Mucosa of gallbladder (tissue), 1 donor: ENCODE measurements around the gene BHLHE40. TPM values are rescaled to one million over a fixed set of nuclear protein-coding genes. Genes with fewer than 3 reads are reported as not detected.
A peak's percentile ranks its signal among the peaks of the same experiment; 100 is the strongest.

Source experiments
- DNase-seq: peaks from one replicate; pipeline ENCODE4 v3.0.0-alpha.2; 2020; ENCODE audit warnings: low spot score
- total RNA-seq: library from RNA; stranded (reverse); gene quantifications from one replicate; pipeline ENCODE4 v1.2.1, GENCODE V29; 2021
- donor health status: DM: no; HTN: no; CAD: no.

The BHLHE40 gene
- total RNA-seq, 1 donor from 2014 or later, result 56.5 TPM

GRCh38 chr3:4983739-4984510, 4.7 kb downstream of the BHLHE40 start:
- DNase-seq, result no peak

GRCh38 chr3:4984511-4984864, 5.3 kb downstream of the BHLHE40 start:
- DNase-seq, result no peak

DNA sequence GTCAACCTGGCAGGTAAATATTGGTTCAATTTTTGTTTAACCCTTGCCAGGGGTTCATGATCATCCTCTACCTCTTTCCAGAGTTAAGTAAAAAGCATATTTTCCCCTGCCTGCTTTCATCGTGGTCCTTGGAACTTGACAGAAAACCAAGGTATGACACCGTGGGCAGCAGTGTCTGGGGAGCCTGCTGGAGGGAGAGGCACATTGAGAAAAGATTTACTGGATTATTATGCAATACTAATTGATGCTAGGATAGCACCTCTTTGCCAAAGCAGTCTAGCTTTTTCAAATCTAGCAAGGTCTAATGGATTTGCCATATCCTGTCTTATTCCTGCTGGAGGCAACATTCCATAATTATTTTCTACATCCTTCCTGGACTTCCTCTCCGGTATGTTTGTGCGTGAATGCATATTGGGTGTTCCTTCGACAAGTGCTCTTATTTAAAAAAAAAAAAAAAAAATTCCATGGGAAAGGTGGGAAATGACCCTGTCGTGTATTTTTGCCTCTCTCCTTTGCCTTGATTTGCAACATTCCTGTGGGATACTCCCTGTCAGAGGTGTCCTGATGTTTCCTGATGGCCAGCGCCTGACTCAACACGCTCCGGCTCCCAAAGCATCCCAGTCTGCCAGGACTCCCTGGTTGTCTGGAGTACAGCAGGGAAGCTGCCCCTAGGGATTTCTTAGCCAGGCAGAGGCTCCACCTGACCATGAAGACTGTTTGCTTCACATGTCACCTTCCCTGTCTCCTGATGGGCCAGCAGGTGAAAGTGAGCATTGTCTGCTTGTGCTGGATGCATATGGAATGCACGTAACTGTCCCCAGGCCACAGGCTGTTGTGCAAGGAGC, 6.3 kb downstream of the BHLHE40 start:
- DNase-seq, result no peak

DNA sequence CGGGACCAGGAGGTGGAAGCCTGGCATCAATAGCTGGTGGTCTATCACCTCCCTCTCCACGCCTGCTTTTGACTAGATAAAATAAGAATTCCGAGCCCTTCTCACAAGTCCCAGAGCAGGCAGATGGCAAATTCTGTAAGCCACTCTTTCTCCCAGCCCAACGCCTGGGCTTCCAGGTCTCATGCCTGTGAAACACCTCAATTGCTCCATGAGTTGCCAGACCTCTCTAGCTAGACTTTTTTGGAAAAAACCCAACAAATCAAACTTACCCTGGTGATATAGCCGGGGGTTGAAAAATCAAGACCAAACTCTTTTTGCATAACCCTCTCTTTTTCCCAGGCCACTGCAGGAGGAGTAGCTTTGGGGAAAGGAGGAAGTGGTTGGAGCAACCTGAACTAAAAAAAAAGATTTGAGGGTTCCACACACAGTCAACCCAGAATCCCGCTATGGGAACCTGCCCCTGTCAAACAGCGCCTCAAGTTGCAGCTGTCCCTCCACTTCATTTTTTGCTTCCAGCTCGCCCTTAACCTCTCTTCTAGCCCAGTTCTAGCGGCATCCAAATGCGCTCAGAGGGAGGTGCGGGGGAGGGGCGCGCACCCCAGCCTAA, 7.0 kb downstream of the BHLHE40 start:
- DNase-seq, result no peak

DNA sequence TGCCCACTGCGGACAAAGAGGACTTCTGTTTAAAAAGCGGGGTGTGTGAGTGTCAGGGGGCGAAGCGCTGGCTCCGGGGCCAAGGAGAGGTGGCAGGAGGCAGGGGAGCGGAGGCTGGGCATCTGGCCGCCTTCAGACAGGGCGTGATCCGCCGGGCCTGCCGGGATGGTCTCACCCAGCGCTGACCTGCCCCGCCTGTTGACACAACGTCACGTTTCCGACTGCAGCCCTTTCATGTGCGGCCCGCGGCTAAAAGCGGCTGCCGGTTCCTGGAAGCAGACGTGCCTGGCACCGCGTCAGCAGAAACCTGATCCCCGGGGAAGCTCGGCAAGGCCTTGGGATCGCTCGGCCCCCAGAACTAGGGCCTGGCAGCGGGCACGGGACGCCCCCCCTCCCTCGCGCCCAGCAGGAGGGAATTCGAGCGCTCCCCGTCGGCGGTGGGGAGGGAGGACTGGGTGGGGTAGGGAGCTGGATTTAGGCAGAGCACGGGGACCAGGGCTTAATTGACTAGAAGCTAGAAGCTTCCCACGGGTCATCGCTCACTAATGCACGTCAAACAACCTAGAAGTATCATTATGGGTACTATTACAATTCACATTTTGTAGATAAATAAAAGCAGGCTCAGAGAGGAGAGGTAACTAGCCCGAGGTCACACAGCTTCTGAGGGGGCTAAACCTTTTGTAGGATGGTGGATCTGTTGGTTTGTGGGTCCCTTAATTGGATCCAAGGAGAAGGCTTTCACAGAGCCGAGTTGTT, 7.7 kb downstream of the BHLHE40 start:
- peak; percentile 95 for DNase-seq

DNA sequence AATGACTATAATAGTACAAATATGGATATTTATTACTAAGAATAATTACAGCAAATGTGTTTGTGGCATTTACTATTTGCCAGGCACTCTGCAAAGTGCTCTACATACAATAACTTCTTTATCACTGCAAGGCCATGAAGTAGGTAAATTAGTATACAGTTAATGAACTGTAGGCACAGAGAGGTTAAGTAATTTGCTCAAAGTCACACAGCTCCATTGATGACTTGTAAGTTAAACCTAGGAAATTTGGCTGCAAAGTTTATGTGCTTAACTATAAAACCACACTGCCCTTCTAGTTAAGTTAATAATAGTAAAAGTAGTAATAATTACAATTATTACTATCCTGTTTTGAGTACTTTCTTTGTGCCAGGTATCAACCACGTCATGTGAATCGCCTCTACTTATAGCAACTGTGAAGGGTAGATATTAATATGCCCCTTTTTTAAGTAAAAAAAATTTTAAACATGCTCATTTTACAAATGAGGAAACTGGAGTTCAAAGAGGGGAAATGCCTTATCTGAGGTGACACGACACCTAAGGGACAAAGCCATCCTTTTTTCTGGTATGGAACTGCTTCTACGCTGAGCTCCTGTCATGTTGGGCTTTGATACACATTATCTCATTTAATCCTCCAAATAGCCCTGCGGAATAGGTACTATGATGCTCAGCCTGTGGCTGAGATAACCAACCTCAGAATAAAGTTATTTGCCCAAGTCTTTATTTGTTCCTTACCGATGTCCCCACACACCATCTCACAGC, 8.5 kb downstream of the BHLHE40 start:
- no peak for DNase-seq

DNA sequence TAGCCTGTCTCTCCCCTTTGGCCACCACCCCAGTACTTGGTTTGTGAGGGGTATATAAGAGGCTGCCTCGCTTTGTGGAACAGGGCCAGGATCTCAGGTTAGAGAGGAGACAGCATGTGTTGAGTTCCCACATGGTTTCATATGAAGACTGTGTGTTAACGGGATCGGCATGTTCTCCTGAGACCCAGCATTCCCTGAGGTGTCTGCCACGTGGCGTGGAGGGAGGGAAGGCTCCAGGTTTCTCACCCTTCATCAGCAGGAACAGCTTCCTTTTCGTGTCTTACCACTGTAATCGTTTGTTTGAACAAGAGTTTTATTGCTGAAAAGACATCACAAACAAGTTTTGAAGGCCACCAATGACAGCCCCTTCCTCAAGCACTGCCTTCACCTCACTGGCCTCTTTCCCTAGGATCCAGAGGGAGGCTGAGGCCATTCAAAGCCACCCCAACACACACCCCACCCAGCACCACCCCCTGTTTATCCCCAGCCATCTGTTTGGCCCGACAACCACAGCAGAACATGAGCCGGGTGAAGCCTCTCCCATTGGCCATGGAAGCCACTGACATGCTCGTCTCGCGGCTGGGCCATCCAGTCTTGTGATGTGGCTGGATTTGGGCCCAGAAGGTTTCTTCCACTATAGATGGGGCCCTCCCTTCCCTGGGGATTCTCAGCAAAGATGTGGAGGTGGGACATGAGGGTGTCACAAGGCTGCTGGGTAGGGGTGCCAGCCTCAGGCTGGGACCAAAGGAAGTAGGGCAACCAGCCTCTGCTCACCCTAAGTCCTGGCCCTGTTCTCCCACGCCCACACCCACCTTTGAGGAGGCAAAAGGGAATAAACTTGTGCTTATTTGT, 10.0 kb downstream of the BHLHE40 start:
- DNase-seq, result no peak

DNA sequence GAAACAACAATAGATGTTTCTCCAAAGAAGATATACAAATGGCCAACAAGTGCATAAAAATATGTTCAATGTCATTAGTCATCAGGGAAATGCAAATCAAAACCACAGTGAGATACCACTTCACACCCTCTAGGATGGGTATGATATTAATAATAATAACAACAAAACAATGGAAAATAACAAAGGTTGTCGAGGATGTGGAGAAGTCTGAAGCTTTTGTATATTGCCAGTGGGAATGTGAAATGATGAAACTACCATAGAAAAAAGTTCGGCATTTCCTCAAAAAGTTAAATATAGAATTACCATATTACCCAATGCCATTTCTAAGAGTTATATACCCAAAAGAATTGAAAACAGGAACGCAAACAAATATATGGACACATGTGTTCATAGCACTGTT, 10.8 kb downstream of the BHLHE40 start:
- no peak for DNase-seq

- no peak for DNase-seq
Measured at GRCh38 chr3:4992118-4992517, 12.9 kb downstream of the BHLHE40 start.

DNA sequence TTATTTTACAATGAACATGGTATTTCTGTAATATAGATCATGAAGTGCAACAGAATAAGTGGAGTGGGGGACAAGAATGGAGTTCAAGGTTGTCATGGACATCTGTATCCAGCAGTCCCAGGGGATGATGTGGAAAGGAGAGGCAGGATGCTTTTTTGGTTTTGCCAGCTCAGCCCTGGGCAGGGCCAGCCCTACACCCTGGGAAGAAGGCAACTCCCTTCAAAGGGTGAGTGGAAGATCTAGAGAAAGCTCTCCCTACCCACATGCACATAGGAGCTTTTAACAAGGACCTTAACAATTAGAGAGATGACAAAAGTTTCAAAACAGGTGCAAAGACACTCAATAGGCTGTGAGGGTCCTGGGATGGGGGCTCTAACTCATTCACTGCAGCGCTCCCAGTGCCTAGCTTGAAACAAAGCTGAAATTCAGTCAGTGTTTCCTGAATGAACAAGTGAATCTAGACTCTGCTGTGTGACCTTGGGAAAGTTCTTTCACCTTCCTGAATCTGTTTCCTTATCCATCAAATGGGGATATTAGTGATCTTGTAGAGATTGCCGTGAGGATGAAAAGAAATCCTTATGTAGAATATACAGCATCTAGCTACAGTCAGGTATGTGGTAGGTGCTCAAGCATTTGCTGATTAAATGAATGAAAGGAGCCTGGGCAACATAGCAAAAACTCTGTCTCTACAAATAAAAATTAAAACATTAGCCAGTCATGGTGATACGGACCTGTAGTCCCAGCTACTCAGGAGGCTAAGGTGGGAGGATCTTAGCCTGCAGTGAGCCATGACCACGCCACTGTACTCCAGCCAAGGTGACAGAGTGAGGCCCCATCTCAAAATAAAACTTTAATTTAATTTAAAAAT, 14.3 kb downstream of the BHLHE40 start:
- no peak for DNase-seq

DNA sequence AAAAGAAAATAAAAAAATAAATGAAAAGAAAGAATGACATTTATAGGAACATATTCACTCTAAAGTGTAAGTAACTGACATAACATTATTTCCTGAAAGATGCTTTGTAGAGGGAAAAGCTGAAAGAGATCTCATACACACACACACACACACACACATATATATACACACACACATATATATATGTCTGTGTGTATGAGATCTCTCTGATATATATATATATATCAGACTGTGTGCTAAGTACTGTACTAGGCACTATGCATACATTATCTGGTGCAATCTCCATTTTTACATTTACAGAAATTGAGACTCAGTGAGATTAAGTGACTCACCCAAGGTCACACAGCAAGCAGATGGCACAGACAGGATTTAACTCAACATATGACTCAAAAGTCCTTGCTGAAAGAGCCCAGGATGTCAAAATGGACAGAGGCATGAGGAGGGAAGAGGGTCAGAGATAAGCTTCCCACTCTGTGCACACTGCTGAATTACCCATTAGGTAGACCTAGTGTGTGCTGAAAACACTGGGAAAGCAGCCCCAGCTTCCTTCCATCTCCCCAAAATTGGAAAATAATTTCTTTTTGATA, 15.0 kb downstream of the BHLHE40 start:
- no peak for DNase-seq

DNA sequence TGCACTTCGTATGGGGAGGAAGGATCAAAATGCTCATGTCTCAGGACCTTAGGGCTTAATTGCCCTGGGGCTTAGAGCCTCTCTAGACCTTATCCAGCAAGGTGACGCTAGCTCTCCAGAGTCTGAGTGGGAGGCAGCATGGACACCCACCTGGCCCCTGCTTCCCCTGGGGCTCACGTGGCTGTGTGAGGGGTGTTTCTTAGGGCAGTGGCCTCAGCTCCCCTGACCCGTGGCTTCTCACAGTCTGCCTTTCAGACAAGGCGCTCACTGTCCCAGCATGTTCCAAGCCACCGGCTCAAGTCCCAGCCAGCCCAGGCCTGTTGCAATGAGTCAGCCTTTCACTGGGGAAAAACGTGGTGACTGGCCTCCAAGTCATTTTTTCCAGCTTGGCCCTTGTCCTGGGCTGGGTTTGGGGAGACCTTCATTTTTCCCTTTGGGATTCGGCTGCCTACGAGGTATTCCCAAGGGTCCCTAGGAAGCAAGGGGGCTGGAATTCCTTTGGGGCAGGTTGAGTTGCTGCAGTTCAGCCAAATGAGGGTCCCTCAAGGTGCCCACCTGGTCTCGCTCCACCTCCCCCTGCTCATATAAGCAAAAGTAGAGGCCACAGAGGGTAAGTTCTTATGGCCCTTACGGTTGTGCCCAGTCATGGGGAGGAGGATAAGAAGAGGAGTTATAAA, 15.7 kb downstream of the BHLHE40 start:
- peak; percentile 56 for DNase-seq

GRCh38 chr3:4995500-4996053, 16.3 kb downstream of the BHLHE40 start:
- no peak for DNase-seq

DNA sequence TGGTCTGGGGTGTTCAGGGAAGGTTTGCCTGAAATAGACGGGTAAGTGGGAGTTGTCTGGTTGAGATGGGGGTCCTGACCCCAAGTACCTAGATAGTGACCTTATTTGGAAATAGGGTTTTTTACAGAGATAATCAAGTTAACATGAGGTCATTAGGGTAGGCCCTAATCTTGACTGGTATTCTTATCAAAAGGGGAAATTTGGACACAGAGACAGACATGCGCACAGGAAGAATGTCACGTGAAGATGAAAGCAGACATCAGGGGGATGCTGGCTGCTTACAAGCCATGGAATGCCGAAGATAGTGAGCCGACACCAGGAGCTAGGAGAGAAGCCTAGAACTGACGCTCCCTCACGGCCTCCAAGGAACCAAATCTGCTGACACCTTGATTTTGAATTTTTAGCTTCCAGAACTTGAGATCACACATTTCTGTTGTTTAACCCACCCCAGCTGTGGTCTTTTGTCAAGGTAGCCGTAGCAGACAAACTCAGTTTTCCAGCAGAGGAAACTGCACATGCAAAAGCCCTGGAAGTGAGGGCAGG, 17.1 kb downstream of the BHLHE40 start:
- DNase-seq, result no peak

DNA sequence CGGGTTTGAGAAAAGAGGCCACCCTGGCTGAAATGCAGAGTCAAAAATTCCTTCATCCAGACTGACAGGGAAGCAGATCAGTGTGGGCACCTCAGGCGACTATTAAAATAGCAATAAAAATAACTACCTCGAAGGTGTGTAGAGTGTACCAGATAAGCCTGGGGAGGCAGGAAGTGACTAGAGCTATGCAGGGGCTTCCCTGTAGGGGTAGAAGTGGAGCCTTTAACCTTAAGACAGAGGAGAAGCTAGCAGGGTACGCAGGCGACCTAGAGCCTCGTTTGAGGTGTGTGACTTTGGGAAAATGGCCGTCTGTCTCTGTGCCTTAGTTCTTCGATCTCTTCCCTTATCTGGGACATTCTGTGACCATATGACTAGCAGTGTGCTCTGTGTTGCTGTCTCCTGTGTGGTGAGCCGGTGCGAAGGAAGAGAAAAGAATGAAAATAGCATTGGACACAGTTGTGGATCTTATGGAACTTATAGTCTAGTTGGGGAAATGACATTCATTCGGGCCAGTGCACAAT, 17.6 kb downstream of the BHLHE40 start:
- DNase-seq, result no peak

- DNase-seq, result no peak
Measured at GRCh38 chr3:4997946-4998345, 18.7 kb downstream of the BHLHE40 start.

DNA sequence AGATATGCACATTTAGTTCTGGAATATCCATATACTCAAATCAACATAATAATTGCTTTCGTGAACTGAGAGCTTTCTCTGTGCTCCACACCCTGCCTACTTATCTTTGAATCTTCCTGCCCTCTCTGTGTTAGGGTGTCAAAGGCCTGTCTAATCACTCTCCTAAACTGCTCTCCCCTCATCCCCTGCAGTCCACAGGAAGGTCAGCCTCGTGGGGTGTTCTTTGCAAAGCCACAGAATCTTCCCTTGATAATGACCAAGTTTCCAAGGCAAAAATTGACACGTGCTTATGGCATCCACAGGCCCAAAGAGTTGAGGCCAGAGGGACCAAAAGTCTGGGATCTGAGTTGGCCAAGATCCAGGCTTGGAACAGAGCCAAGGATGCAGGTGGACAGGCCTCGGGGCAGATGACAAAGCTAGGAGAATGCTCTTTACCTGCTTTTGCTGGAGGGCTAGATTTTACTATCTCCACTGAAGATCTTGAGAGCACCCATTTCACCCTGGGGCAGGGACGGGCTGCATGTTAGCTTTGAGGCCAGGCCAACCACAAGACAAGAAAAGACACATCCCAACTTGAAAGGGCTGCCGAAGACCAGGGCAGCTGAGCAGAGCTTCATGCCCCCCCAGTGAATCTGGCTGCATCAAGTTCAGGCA, 20.4 kb downstream of the BHLHE40 start:
- DNase-seq, result no peak
